ENCODE measurements around the gene RSPO4. TPM values are rescaled to one million over a fixed set of nuclear protein-coding genes. Genes with fewer than 3 reads are reported as not detected.

Gene RSPO4
- total and polyA plus RNA-seq, 9 donors = 0.04 to 0.53 (median 0.31) TPM; not detected in 4

DNA sequence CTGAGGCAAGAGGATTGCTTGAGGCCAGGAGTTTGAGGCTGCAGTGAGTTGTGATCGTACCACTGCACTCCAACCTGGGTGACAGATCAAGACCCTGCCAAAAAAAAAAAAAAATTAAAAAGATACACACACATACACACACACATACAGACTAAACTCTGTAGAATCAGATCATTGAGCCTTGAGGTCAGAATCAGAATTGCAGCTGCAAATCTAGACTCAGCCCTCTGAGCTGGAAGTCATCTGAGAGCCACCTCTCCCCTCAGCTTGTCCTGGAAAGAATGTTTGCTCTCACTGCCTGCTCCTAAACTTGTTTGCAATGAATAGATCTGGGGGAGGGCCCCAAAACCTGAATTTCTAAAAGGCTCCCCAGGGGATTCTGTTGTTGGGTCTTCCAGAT lies 44.6 kb downstream of the RSPO4 start:
- DNase-seq = no peak
- WGBS, 3 donors = 69 to 77% (median 76%) methylated on average over 1 of the region's 1 CpG
- Histone ChIP-seq H3K9me3 (no peaks in the 10 kb centered on the region), H3K4me1 (ENCODE audit: insufficient read depth) (no peaks in the 10 kb centered on the region), H3K36me3 (no peaks in the 10 kb centered on the region), H3K27ac (no peak overlapping the region), H3K27me3 (no peaks in the 10 kb centered on the region), H3K4me3 (no peak overlapping the region)
- TF ChIP-seq POLR2A (IDR thresholded peaks at IDR 0.05) (no peak), EP300 (IDR thresholded peaks at IDR 0.05) (no peak)
- TF ChIP-seq, protein P1, sequence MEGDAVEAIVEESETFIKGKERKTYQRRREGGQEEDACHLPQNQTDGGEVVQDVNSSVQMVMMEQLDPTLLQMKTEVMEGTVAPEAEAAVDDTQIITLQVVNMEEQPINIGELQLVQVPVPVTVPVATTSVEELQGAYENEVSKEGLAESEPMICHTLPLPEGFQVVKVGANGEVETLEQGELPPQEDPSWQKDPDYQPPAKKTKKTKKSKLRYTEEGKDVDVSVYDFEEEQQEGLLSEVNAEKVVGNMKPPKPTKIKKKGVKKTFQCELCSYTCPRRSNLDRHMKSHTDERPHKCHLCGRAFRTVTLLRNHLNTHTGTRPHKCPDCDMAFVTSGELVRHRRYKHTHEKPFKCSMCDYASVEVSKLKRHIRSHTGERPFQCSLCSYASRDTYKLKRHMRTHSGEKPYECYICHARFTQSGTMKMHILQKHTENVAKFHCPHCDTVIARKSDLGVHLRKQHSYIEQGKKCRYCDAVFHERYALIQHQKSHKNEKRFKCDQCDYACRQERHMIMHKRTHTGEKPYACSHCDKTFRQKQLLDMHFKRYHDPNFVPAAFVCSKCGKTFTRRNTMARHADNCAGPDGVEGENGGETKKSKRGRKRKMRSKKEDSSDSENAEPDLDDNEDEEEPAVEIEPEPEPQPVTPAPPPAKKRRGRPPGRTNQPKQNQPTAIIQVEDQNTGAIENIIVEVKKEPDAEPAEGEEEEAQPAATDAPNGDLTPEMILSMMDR (IDR thresholded peaks at IDR 0.05) = no peak
- intact Hi-C loops (cut with DNase I) = loop anchor here (2.0 to 10.0 kb wide), 4 partner anchors 75 to 143 kb away; no protein-coding TSS in a partner anchor

DNA sequence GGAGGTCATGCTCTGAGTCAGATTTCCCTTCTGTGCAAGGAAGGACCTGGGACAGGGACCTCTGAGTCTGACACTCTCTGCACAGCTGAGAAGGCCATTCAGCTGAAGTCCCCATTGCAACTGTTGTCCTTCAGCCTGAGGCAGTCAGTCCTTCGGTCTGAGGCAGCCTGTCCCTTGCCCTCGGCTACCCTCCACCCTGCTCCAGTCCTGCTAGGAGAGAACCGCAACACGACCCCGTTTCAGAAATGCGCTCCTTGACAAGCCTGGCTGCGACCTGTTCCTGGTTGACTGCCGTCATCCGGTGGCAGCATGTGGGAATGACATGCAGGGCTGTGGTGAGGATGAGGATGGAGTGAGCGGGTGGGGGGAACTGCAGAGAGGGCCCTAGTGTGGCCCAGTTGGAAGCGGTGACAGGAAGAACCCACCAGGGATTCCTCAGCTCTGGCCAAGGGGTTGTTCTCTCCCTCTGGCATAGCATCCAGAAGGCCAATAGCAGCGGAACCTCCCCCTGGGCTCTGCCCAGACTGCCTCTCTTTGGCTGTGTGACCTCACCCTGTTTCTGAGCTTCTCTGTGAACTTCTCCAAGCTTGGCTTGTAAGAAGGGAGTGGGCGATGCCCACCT lies 45.7 kb downstream of the RSPO4 start:
- Histone ChIP-seq H3K4me1 (ENCODE audit: insufficient read depth) (no peaks in the 10 kb centered on the region), H3K9me3 (no peaks in the 10 kb centered on the region), H3K27me3 (no peaks in the 10 kb centered on the region), H3K27ac (no peak overlapping the region), H3K36me3 (no peaks in the 10 kb centered on the region), H3K4me3 (no peak overlapping the region)
- intact Hi-C loops (cut with DNase I) = loop anchor here (2.0 to 10.0 kb wide), 4 partner anchors 74 to 142 kb away; no protein-coding TSS in a partner anchor
- TF ChIP-seq POLR2A (IDR thresholded peaks at IDR 0.05) (peak; percentile 8), EP300 (IDR thresholded peaks at IDR 0.05) (no peak)
- TF ChIP-seq, protein P1 (IDR thresholded peaks at IDR 0.05) = peak; percentile 81 to 97 (median 97)
- 10 to 13% (median 11%) methylated on average over 13 of the region's 13 CpGs for WGBS, 3 donors
- DNase-seq = peak; percentile 50 to 82 (median 71)

DNA sequence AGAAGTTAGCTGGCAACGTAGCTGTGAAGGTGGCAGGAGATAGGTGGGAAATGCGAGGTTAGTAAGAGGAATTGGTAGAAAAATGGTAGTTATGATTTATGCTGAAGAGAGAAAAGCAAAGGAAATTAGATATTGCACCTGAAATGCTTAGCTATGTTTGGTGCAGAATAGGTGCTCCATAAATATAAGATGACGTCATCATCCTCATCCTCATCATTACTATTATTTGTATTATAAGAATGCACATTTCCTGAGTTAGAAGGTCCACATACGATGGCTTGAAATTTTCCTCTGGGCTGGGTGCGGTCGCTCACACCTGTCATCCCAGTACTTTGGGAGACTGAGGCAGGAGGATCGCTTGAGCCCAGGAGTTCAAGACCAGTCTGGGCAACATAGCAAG lies 46.5 kb downstream of the RSPO4 start:
- TF ChIP-seq EP300 (IDR thresholded peaks at IDR 0.05) (no peak), POLR2A (IDR thresholded peaks at IDR 0.05) (no peak)
- TF ChIP-seq, protein P1 (IDR thresholded peaks at IDR 0.05) = no peak
- DNase-seq = no peak
- intact Hi-C loops (cut with DNase I) = loop anchor here (2.0 to 10.0 kb wide), 4 partner anchors 73 to 141 kb away; no protein-coding TSS in a partner anchor
- no peaks in the 10 kb centered on the region for H3K4me1 ChIP-seq (ENCODE audit: insufficient read depth)
- no peaks in the 10 kb centered on the region for H3K9me3 ChIP-seq
- no peaks in the 10 kb centered on the region for H3K27me3 ChIP-seq
- 81 to 88% (median 83%) methylated on average over 7 of the region's 7 CpGs for WGBS, 3 donors
- H3K27ac ChIP-seq = no peak overlapping the region
- no peak overlapping the region for H3K4me3 ChIP-seq
- no peaks in the 10 kb centered on the region for H3K36me3 ChIP-seq

DNA sequence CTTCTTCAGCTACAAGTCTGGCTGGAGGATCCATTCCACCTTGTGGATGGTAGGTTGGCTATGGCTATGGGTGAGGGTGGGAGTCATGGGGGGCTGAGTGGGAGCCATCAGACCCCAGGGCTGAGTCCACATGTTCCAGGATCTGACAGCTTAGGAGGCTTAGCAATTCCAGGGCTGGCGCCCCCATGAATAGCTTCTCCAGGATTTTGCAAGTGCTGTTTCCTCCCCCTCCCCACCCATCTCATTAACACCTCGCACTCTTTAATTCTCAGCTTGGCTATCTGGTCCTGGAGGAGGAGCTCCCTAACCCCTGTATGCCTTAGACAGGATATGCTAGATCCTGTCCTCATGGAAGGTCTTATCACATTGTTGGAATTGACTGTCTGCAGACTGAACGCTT lies 47.0 kb downstream of the RSPO4 start:
- DNase-seq = no peak
- Histone ChIP-seq H3K36me3 (no peaks in the 10 kb centered on the region), H3K4me3 (no peak overlapping the region), H3K27ac (no peak overlapping the region), H3K9me3 (no peaks in the 10 kb centered on the region), H3K27me3 (no peaks in the 10 kb centered on the region), H3K4me1 (ENCODE audit: insufficient read depth) (no peaks in the 10 kb centered on the region)
- intact Hi-C loops (cut with DNase I) = loop anchor here in 2 of 4 donors (5.0 to 10.0 kb wide), 2 partner anchors 73 to 80 kb away; no protein-coding TSS in a partner anchor
- WGBS, 3 donors = 61 to 85% (median 76%) methylated on average over 3 of the region's 3 CpGs
- TF ChIP-seq POLR2A (IDR thresholded peaks at IDR 0.05) (no peak), EP300 (IDR thresholded peaks at IDR 0.05) (no peak)
- TF ChIP-seq, protein P1 (IDR thresholded peaks at IDR 0.05) = no peak
